GM13976 (cell line): ENCODE data around the gene SHCBP1.
"Not testable (repeated sequence)": the region's sequence is repeated elsewhere in the genome, so short reads cannot be mapped to it uniquely, and the experiment has no call there.

Experiments
- DNase-seq: peaks from one replicate; pipeline ENCODE4 v3.0.0; 2012; ENCODE audit warnings: low spot score
- in situ Hi-C: fragments of 300-500 bp; cut with MboI; formaldehyde crosslinking; loops from one replicate; pipeline ENCODE4 v1.12.0; 2022; ENCODE audit warnings: low sequenced_read_pairs, mixed read lengths, inconsistent platforms; ENCODE audit not compliant: unreplicated experiment
- TF ChIP-seq, protein P1 (sequence below): IDR thresholded peaks from 2 replicates; pipeline ENCODE4 v1.5.1; 2012; ENCODE audit warnings: borderline replicate concordance, mild to moderate bottlenecking; ENCODE audit not compliant: insufficient read depth; ENCODE audit errors: extremely low read depth, missing control alignments, control extremely low read depth

Gene SHCBP1

DNA sequence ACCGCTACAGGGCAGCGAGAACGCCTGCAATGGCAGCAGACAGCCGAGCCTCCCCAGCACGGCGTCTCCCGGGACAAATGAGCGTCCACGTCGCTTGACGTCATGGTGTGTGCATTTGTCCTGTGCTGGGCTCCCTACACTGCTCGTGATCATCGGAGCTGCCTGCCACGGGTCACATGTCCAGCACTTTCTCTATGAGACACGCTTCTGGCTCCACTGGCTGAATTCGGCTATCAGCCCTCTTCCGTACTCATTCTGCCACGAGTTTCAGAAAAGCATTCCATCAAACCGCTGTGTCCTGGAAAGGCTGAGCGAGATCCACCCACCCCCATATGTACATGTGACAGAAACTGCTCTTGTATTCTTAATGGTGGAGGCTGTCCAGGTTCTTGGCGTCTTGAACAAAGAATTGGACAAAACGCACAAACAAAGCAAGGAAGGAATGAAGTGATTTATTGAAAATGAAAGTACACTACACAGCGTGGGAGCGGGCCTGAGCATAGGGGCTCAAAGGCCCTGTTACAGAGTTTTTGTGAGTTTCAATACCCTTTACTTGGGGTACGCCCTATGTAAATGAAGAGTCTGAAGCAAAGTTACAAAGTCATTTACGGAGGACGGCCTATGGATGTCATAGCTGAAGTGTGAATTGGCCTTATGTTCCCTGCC is 28.5 kb upstream of the SHCBP1 start:
- in situ Hi-C loops = no loop called here
- TF ChIP-seq, protein P1, sequence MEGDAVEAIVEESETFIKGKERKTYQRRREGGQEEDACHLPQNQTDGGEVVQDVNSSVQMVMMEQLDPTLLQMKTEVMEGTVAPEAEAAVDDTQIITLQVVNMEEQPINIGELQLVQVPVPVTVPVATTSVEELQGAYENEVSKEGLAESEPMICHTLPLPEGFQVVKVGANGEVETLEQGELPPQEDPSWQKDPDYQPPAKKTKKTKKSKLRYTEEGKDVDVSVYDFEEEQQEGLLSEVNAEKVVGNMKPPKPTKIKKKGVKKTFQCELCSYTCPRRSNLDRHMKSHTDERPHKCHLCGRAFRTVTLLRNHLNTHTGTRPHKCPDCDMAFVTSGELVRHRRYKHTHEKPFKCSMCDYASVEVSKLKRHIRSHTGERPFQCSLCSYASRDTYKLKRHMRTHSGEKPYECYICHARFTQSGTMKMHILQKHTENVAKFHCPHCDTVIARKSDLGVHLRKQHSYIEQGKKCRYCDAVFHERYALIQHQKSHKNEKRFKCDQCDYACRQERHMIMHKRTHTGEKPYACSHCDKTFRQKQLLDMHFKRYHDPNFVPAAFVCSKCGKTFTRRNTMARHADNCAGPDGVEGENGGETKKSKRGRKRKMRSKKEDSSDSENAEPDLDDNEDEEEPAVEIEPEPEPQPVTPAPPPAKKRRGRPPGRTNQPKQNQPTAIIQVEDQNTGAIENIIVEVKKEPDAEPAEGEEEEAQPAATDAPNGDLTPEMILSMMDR = no peak
- no peak for DNase-seq

DNA sequence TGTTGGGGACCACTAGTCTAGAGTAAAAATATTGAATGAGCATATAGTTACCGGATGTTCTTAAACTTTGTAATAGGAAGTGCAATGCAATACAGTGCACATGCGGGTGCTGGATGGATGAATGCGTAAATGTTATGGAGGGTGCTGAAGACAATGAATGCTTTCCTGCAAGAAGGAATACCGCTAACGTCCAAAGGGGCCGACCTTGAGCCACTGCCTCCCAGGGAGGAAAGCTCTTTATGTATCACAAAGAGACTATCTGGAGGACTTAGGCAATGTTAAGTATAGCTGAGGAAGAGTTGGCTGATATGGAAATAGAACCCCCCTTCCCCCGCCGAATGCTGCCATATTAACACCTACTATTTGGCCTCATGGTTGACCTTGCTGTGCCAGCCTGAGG is 27.5 kb upstream of the SHCBP1 start:
- in situ Hi-C loops = no loop called here
- TF ChIP-seq, protein P1 = no peak
- no peak for DNase-seq

DNA sequence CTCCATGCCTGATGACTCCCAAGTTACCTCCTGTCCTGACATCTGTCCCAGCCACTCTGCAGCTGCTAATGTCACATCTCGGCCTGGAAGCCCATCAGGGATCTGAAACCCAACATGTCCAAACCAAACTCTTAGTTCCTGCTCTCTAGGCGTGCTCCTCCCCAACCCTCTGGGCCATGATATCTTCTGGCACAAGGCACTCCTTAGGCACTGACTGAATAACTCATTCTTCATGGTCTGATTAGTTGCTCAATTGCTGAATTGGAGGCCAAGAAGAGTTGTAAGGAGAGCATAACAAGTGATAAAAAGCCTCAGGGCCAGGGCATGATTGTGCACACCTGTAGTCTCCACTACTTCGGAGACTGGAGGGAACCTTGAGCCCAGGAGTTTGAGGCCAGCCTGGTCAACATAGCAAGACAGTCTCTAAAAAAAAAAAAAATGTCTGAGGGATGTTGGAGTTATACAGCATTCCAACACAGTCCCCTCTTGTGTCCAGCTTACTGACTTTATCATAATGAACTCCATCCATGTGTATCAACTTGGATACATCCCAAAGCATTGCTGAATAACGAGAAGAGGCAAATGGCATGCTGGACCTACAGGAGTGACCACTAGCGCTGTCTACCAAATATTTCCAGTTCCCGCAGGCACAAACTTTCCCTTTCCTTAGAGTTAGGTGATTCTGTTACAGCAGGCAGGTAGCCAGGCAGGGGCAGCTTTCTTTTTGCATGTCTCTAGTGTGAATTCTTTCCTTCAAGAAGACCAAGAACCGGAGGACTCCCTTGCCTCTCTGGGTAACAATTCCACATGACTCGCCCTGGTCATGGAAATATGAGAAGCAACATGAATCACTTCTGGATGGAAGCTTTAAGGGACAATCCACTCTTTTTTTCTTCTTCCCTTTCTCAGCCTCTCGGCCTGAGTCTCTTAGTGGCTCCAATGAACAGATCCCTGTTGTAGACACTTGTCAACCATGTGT is 18.1 kb upstream of the SHCBP1 start:
- TF ChIP-seq, protein P1 = no peak
- DNase-seq = no peak
- in situ Hi-C loops = no loop called here

DNA sequence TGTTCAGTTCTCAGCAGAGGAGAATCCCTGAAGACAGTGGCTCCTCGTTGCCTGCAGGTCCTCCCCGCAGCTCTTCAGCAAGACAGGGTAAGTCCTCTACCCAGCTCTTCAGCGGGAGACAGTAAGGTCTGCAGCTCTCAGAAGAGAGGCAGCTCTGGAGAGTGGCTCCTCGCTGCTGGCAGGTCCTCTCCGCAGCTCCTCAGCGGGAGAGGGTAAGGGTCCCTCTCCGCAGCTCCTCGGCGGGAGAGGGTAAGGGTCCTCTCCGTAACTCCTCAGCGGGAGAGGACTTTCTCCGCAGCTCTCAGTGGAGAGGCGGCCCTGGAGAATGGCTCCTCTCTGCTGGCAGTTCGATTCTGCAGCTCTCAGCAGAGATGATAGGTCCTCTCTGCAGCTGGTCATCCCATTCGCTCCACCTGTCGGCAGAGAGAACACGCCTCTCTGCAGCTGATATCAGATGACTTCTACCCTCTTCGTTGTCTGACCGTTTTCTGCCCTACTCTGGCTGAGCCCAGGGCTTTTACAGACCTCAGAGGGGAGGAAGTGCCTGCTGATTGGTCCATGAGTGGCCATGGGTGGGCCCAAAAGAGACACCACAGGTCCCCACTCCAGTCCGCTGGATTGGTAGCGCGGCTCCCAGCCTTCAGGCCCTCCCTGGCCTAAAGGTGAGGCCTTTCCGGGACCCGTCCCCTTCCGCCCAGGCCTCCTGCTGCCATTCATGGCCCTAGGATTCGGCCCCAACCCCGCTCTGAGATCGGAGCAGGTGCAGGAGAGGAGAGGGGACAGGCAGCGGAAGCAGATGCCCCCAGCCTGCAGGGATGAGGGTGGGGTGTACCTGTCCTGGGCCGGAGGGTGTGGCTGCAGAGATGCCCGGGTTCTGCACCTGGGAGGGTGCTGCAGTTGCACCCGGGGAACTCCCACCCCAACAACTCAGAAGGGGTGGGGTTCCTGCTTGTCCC is 11.9 kb upstream of the SHCBP1 start:
- in situ Hi-C loops = no loop called here
- no peak for DNase-seq
- TF ChIP-seq, protein P1 = no peak

DNA sequence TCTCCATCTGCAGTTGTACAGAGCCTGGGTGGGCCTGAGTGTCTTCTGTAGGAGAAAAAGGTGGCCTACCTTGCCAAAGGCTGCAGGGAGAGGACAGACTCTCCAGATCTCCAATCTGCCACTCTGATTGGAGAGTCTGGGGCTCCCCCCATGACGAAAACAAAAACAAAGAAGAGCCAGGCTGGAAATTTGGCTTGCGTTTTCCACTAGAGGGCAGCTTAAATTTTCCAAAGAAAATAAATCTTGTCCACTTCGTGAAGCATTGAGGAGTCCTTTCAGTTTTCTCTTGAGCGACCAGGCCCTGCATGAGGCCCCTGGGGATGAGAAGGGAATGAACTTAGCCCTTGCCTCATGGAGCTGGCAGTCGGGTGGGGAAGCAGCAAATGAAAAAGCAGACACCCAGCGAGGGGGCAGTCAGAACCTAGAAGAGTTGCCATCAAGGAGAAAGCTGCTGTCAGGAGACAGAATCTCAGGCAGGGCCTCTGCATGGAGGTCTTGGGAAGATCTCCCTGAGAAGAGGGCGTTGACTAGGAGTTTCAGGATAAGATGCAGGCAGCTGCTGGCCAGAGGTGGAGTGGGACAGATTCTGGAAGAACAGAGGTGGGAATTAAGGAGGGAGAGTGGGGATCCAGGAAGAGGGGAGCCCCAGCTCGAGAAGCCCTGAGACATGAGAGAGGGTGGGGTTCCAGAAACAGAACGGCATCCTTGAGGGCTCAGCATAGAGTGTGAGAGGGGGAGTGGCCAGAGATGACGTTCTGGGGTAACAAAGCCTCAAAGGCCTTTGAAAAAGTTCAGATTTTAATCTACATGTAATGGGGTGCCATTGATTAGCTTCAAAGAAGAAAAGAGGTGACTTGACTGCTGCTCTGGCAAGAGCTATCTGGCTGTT is 8.4 kb upstream of the SHCBP1 start:
- TF ChIP-seq, protein P1 = no peak
- DNase-seq = peak; percentile 41
- in situ Hi-C loops = no loop called here

DNA sequence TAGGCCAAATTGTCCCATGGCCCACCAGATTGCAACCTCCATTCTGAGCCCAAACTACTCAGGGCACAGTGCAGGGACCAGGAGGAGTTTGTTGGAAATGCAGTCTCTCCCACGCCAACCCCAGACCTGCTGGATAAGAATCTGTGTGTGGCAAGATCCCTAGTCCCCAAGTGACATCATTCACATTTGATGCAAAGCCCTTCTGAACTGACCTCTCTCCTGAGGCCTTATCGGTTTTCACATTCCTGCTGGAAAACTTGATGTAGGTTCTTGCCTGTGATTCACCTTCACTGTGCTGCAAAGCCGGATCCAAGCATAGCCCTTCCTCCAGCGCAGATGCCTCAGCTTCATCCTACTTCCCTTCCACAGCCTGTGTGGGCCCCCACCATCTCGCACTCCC is 6.6 kb upstream of the SHCBP1 start:
- in situ Hi-C loops = no loop called here

DNA sequence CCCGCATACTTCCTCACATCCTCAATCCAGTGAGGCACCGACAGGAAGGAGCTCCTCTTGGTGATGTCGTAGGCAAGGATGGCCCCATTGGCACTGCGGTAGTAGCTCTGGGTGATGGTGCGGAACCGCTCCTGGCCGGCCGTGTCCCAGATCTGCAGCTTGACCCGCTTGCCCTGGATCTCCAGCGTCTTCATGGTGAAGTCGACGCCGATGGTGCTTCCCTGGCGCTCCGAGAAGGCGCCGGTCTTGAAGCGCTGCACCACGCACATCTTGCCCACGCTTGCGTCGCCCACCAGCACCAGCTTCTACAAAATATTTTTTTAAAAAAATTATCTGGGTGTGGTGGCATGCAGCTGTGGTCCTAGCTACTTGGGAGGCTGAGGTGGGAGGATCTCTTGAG is 5.5 kb upstream of the SHCBP1 start:
- in situ Hi-C loops, DNase-seq: not testable (repeated sequence)

More for the DNA sequence above, 6.6 kb upstream of the SHCBP1 start:
- TF ChIP-seq, protein P1 = no peak
- no peak for DNase-seq

DNA sequence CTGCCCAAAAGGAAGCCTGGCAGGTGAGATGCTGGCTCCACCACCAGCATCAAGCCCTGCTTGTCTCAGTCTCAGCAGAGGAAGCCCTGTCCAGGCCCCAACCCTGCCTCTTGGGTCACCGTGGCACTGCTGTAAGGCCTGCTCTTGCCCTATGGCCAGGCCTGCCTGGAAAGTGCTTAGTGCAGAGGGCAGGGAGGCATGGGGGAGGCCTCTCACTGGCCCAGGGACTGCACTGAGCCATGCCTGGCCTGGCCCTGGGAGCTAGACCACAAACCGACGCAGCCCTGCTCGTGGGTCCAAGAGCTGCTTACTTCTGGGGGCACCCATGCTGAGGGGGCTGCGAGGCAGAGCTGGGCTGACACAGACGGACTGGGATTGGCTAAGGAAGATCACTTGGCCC is 3.7 kb upstream of the SHCBP1 start:
- in situ Hi-C loops, DNase-seq: not testable (repeated sequence)

DNA sequence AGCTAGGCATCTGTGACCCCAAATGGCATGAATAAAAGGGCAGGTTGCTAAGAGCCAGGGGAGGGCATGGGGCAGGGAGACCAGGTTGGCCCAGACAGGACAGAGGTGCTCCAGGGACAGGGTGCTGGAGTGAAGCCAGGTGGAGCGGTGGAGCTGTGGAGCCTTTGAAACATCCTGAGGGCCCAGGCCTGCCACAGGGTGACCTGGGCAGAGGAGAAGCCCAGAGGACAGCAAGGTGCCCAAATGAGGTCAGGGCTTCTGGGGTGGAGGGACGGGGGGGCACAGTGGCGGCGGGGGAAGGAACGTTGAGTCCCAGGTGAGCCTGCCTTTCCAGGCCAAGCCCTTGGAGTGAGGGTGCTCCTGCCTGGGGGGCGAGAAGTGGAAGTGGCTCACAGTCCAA is 2.5 kb upstream of the SHCBP1 start:
- in situ Hi-C loops, DNase-seq: not testable (repeated sequence)
